AG04450 (cell line): ENCODE results near the gene VCAN. TPM values are rescaled to one million over a fixed set of nuclear protein-coding genes. Genes with fewer than 3 reads are reported as not detected.

Experiments used
- CTCF ChIA-PET: fragments of 300-600, 350-600 bp; formaldehyde crosslinking; extraction: SDS; loops from one replicate; lab custom pipeline; 2022; ENCODE audit warnings: antibody characterized with exemption, inconsistent platforms; lab: Charles Lee
- POLR2A ChIA-PET: fragments of 350-600 bp; formaldehyde crosslinking; extraction: SDS; loops from one replicate; lab custom pipeline; 2021; ENCODE audit warnings: antibody characterized with exemption, inconsistent platforms; lab: Yijun Ruan, JAX
- DNase-seq: peaks from one replicate; pipeline ENCODE4 v3.0.0-alpha.2; 2011; ENCODE audit warnings: low read depth, low spot score
- H3K27ac ChIP-seq: one replicate; pipeline ENCODE4 v1.5.1; 2012; ENCODE audit warnings: low read depth, low read length, control low read depth
- H3K27me3 ChIP-seq: one replicate; pipeline ENCODE4 v1.6.0; 2012; ENCODE audit warnings: low read length; ENCODE audit not compliant: control insufficient read depth, insufficient read depth
- H3K4me3 ChIP-seq: 2 replicates; pipeline ENCODE4 v1.5.1; 2011; ENCODE audit warnings: mild to moderate bottlenecking, low read depth, low read length, control low read depth
- H3K9me3 ChIP-seq: 2 replicates; pipeline ENCODE4 v1.5.1; 2012; ENCODE audit warnings: low read length; ENCODE audit not compliant: control insufficient read depth, insufficient read depth
- CTCF ChIP-seq: IDR thresholded peaks from 2 replicates; pipeline ENCODE4 v1.5.1; 2011; ENCODE audit warnings: low read depth, low read length, control low read depth, inconsistent platforms
- polyA plus RNA-seq: library from polyadenylated mRNA; depleted of rRNA; stranded (reverse); fragments of >200 nt; gene quantifications from 2 replicates; pipeline ENCODE4 v1.2.3, GENCODE V29; 2011

The VCAN gene
- polyA plus RNA-seq, 1 experiment: 171 TPM

- no peak for TF ChIP-seq CTCF
- Histone ChIP-seq H3K27me3 (no peaks in the 10 kb centered on the region), H3K9me3 (no peaks in the 10 kb centered on the region), H3K27ac (no peak overlapping the region), H3K4me3 (no peak overlapping the region)
- ChIA-PET POLR2A (no interaction called here), CTCF (no interaction called here)
- DNase-seq: no peak
Measured at GRCh38 chr5:83496626-83497025, 25.1 kb downstream of the VCAN start.

GRCh38 chr5:83498585-83498984 lies 27.0 kb downstream of the VCAN start:
- no peak for DNase-seq
- Histone ChIP-seq H3K9me3 (no peaks in the 10 kb centered on the region), H3K4me3 (no peak overlapping the region), H3K27me3 (no peaks in the 10 kb centered on the region), H3K27ac (no peak overlapping the region)
- ChIA-PET POLR2A (no interaction called here), CTCF (interaction anchor here (0.6 kb wide), 1 partner anchor 25 kb away, joined by 3 read pairs; no protein-coding TSS in a partner anchor)
- TF ChIP-seq CTCF: no peak

- H3K27ac ChIP-seq: no peak overlapping the region
- CTCF ChIA-PET: interaction anchor here (0.9 to 1.4 kb wide), 5 partner anchors 9 to 862 kb away, joined by 3 to 4 read pairs (median 3); no protein-coding TSS in a partner anchor
- POLR2A ChIA-PET: interaction anchor here (0.7 to 1.1 kb wide), 3 partner anchors 16 to 60 kb away, joined by 3 to 4 read pairs (median 3); no protein-coding TSS in a partner anchor
- TF ChIP-seq CTCF: no peak
- peaks cover 3% of the 10 kb centered on the region for H3K9me3 ChIP-seq
- no peaks in the 10 kb centered on the region for H3K27me3 ChIP-seq
- no peak for DNase-seq
- H3K4me3 ChIP-seq: no peak overlapping the region
Measured at GRCh38 chr5:83503662-83504061, 32.1 kb downstream of the VCAN start.

GRCh38 chr5:83507431-83507830 lies 35.9 kb downstream of the VCAN start:
- POLR2A ChIA-PET: no interaction called here
- Histone ChIP-seq H3K27me3 (no peaks in the 10 kb centered on the region), H3K4me3 (no peak overlapping the region), H3K9me3 (peaks cover 6% of the 10 kb centered on the region), H3K27ac (no peak overlapping the region)
- TF ChIP-seq CTCF: no peak
- DNase-seq: no peak
- CTCF ChIA-PET: no interaction called here

- no peaks in the 10 kb centered on the region for H3K27me3 ChIP-seq
- TF ChIP-seq CTCF: no peak
Measured at GRCh38 chr5:83509540-83509939, 38.0 kb downstream of the VCAN start.

More at GRCh38 chr5:83509540-83509939, 38.0 kb downstream of the VCAN start:
- no peak overlapping the region for H3K4me3 ChIP-seq
- DNase-seq: no peak
- POLR2A ChIA-PET: no interaction called here
- CTCF ChIA-PET: interaction anchor here (0.6 to 1.2 kb wide), 3 partner anchors 14 to 1159 kb away, joined by 3 read pairs; no protein-coding TSS in a partner anchor
- H3K27ac ChIP-seq: peak overlapping the region; percentile 22
- H3K9me3 ChIP-seq: peaks cover 6% of the 10 kb centered on the region
